HG03521 (cell line): Measurements from ENCODE around the gene CCT6A.
"Not testable (repeated sequence)": the region's sequence is repeated elsewhere in the genome, so short reads cannot be mapped to it uniquely, and the experiment has no call there.

Experiments used
- ATAC-seq: cut with Tn5 transposase; IDR thresholded peaks from one replicate; pipeline ENCODE4 v1.9.1; 2021; ENCODE audit warnings: mild to moderate bottlenecking, moderate library complexity; ENCODE audit not compliant: unreplicated experiment

The CCT6A gene

DNA sequence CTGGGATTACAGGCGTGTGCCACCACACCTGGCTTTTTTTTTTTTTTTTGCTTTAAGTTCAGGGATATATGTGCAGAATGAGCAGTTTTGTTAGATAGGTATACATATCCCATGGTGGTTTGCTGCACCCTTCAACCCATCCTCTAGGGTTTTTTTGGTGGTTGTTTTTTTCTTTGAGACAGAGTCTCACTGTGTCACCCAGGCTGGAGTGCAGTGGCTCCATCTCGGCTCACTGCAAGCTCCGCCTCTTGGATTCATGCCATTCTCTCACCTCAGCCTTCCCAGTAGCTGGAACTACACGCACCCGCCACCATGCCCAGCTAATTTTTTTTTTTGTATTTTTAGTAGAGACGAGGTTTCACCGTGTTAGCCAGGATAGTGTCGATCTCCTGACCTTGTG, 2.8 kb upstream of the CCT6A start:
- not testable (repeated sequence) for ATAC-seq

- no peak for ATAC-seq
These were observed 569 bp upstream of the CCT6A start for GRCh38 chr7:56051053-56051338.

- no peak for ATAC-seq
These were observed 1.8 kb downstream of the CCT6A start for GRCh38 chr7:56053379-56053778.

DNA sequence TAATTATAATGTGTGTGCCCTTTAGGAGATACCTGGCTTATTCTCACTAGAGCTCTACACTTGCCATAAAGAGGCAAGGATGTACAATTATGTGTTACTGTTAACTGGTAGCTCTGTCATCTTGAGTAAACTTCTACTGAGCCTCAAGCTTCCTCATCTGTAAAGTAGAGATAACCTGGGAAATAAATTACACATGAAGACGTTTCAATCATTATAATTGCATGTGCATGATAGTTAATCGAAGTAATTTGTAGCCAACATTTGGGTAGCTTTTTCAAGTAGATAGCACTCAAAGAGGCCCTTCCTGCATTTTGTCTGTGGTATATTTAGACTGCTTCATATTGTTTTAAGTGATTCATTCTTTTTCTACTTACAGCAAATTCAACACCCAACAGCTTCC, 2.4 kb downstream of the CCT6A start:
- ATAC-seq: no peak

DNA sequence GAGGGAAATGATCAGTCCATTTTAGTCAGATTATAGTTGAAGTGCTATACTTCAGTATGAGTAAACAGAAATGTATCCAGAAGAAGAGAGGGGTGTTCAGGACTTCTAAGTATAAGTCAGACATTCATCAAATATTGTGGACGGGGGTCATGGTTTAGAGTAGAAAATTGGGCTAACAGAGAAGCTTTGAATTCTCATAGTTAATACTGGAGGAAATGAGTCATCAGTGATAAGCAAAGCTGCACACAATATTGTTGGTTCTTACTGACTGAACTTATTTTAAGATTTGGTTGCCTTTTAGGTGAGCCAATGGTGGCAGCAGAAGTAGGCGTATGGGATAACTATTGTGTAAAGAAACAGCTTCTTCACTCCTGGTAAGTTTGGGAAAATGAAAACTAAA, 10.8 kb downstream of the CCT6A start:
- ATAC-seq: no peak

GRCh38 chr7:56063500-56063881, 11.9 kb downstream of the CCT6A start:
- ATAC-seq: no peak

DNA sequence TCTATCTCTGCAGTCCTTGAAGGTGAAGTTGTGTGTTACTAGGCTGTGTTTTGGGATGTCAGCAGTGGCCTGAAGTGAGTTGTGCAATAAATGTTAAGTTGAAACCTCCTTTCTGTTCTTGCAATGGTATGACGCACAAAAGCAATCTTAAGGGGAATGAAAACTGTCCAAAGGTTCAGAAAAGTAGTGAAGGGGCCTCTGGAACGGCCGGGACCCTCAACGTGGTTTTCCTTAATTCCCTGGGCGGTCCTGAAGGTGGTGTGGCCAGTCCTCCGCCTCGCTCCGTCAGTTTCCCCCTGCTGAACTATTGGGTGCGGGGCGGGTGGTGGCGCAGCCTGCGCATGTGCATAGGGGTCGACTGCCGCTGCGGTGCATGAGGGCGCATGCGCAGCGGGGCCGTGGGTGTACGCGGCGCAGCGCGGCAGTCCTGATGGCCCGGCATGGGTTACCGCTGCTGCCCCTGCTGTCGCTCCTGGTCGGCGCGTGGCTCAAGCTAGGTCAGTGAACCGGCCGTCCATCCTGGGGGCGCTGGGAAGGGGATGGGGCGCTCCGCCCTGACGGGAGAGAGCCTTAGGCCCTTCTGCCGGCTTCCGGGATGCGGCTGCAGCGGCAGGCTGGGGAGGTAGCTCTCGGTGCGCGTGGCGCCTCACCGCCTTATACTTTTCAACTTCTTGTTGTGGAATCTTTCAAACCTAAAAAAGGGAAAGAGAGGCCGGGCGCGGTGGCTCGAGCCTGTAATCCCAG, 12.5 kb downstream of the CCT6A start, which contains the start of gene SUMF2:
TSS of gene SUMF2 (plus strand) at position 405 of the 744 bp plus-strand sequence. CDS start at position 431, 26 bp downstream.
- ATAC-seq: peak; percentile 87

GRCh38 chr7:56066376-56066775, 14.8 kb downstream of the CCT6A start:
- ATAC-seq: not testable (repeated sequence)

- peak; percentile 94 for ATAC-seq
These were observed 22.8 kb downstream of the CCT6A start for GRCh38 chr7:56074371-56074791.

DNA sequence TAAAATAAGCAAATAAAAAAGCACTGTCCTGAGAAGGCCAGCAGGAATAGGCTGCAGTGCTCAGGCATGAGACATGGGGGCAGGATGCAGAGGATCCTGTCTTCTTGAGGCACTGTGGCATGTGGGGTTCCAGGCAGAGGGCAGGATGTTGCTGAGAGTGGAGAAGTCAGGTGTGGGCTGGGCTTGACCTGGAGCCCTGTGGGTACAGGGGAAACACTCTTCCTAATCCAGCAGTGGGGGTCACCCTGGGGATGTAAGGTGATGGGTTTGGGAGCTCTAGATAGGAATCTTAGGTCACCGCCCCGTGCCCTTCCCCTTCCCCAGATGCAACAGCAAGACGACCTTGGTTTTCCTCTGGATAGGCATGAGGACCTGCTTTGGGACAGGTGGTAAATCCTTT, 26.1 kb downstream of the CCT6A start:
- ATAC-seq: no peak

DNA sequence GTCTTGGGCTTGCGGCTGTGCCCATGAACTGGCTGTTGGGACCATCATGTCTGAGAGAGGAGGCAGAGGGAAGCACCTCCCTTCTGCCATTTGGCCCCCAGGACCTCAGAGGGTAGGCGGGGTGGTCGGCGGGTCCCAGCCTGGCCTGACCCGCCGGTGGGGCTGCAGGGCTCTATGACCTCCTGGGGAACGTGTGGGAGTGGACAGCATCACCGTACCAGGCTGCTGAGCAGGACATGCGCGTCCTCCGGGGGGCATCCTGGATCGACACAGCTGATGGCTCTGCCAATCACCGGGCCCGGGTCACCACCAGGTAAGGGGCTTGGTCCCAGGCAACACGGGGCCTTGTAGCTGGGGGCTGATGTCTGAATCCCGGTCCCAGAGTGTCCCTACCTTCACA, 26.6 kb downstream of the CCT6A start:
- no peak for ATAC-seq

GRCh38 chr7:56079450-56080185, 28.1 kb downstream of the CCT6A start:
- ATAC-seq: no peak

- not testable (repeated sequence) for ATAC-seq
These were observed 29.3 kb downstream of the CCT6A start for GRCh38 chr7:56080726-56081435.

- no peak for ATAC-seq
These were observed 30.2 kb downstream of the CCT6A start for GRCh38 chr7:56081626-56082340.

GRCh38 chr7:56083150-56083785, 31.7 kb downstream of the CCT6A start:
- no peak for ATAC-seq

DNA sequence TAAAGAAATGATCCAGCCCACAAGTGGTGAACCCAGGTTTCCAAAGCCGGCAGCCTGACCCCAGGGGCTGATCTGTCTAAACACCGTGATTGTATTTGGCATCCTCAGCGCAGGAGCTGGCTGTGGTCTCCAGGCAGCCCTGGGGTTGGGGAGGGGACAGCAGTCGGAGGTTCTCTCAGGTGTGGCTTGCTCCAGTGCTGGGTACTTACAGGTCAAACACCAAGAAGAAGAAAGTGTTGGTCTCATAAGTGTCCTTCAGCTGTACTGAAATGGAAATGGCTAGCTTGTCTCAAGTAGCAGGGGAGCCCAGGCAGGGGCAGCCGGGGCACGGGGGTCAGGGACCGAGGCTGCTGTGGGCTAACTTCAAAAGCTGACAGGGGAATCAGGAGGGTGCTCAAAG, 35.2 kb downstream of the CCT6A start:
- ATAC-seq: no peak

DNA sequence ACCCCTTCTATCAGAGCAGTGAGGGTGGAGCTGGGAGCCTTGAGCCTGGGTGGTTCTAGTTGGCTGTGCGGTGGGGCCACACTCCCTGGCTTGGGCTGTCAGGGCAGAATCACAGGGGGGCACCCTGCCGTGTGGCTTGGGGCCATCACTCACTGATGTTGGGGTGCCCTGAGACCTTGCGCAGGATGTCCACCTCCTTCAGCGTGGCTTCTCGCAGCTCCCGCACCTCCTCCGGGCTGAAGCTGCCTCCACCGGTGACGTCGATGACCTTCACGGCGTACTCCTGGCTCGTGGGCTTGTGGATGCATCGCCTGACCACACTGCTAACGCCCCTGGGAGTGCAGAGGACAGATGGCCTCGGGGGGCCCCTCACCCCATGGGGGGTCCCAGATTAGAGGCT, 35.9 kb downstream of the CCT6A start:
- no peak for ATAC-seq

- no peak for ATAC-seq
These were observed 40.0 kb downstream of the CCT6A start for GRCh38 chr7:56091591-56091990.

- ATAC-seq: not testable (repeated sequence)
These were observed 40.8 kb downstream of the CCT6A start for GRCh38 chr7:56092388-56092787.

DNA sequence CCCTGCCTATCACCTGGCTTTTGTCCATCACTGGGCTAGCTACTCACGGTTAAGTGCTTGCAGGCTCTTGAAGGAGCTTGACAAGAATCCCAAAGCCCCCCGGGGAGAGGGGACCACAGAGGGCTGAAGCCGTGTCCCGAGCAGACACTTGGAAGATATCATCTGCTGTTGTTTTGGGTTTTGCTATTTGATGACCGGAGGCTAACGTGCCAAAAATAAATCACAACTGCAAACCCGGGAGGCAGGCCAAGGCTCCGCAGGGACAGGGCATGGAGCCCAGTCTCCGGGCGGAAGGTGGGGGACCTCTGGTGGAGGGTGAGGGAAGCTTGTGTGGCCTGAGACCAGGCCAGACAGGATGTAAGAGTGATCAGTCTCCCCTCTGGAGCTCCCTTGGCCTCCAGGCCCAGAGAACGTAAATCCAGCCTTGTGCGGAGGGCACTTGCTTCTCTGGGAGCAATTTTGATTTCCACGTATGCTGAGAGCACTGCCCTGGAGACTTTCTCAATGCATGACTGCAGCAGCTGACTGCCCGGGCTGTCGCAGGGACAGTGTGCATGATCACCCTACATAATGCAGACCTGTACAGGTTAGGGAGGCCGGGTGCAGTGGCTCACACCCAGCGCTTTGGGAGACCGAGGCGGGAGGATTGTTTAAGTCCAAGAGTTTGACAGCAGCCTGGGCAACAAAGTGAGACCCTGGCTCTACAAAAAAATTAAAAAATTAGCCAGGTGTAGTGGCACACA, 41.4 kb downstream of the CCT6A start, which contains the start of gene PHKG1:
TSS of gene PHKG1 (minus strand) at position 164 of the 743 bp plus-strand sequence. CDS start 4,011 bp downstream, outside the sequence.
- no peak for ATAC-seq
